Ovary (tissue), 3 donors: ENCODE measurements around the gene FKBP15.

Source experiments
- CTCF ChIP-seq, 3 donors: fragments of 450-650 bp in 2 of 3; fragments of 200-600 bp in 1 of 3; IDR thresholded peaks; one replicate each; pipeline versions ENCODE4 v1.5.1 to v1.8.0; 2016 to 2022; ENCODE audit warnings: antibody characterized with exemption in 3 of 3, mild to moderate bottlenecking in 1 of 3
- POLR2A ChIP-seq: fragments of 450-650 bp; IDR thresholded peaks from one replicate; pipeline ENCODE4 v1.6.1; 2017; ENCODE audit warnings: antibody characterized with exemption, mild to moderate bottlenecking, moderate library complexity
- donor health status: DM: no; HTN: no; CAD: no.

DNA sequence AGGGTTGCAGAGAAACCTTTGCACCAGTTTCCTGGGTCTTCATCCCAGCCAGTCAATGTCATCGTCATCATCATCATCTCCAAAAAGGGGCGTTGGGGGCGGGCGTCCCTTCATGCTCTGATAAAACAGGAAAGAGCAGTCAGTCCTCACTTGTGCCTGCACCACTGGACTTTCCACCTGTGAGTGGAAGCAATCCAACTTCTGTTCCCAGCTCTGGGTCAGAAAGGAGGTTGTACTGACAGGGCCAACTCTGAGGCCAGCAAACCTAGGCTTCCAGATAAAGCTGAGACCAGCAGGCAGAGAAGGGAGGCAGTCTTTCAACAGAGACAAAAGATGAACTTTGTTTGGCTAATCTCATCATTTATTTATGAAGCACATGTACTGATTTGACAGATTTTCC lies 55.0 kb downstream of the FKBP15 start:
- TF ChIP-seq POLR2A (no peak), CTCF (IDR thresholded peaks at IDR 0.05) (no peak)
